Bronchial epithelial cell (primary cell): ENCODE measurements around the gene UNKL. TPM values are rescaled to one million over a fixed set of nuclear protein-coding genes. Genes with fewer than 3 reads are reported as not detected.

ENCODE experiments used
- DNase-seq: peaks from one replicate; pipeline ENCODE4 v3.0.0-alpha.2; 2010; ENCODE audit warnings: low read depth
- FAIRE-seq: peaks from 2 replicates; lab custom pipeline; 2011; peaks lifted over from hg19 to GRCh38; lab: Jason Lieb, UNC
- H3K27me3 ChIP-seq: 2 replicates; pipeline ENCODE4 v1.5.1; 2011; ENCODE audit warnings: low read length; ENCODE audit not compliant: control insufficient read depth, insufficient read depth
- H3K36me3 ChIP-seq: 2 replicates; pipeline ENCODE4 v1.5.1; 2011; ENCODE audit warnings: low read length; ENCODE audit not compliant: control insufficient read depth, insufficient read depth
- H3K4me3 ChIP-seq: 2 replicates; pipeline ENCODE4 v1.5.1; 2011; ENCODE audit warnings: mild to moderate bottlenecking, low read depth, low read length, control low read depth
- CTCF ChIP-seq: IDR thresholded peaks from 2 replicates; pipeline ENCODE4 v1.5.1; 2011; ENCODE audit warnings: mild to moderate bottlenecking, moderate library complexity, low read length, control low read depth, inconsistent platforms; ENCODE audit not compliant: insufficient read depth, severe bottlenecking
- total RNA-seq: library from RNA; depleted of rRNA; stranded (reverse); fragments of >200 nt; gene quantifications from 2 replicates; pipeline ENCODE4 v1.2.1, GENCODE V29; 2014

Gene UNKL
- total RNA-seq, 1 donor from 2014 or later, result 2.4 TPM

- FAIRE-seq (no peak), DNase-seq (no peak)
- TF ChIP-seq CTCF, result no peak
- Histone ChIP-seq H3K27me3 (no peaks in the 10 kb centered on the region), H3K4me3 (no peak overlapping the region), H3K36me3 (peaks cover 10% of the 10 kb centered on the region)
These were observed 34.8 kb upstream of the UNKL start for GRCh38 chr16:1449201-1449788.

GRCh38 chr16:1448536-1449116 is 34.1 kb upstream of the UNKL start:
- no peak for TF ChIP-seq CTCF

GRCh38 chr16:1447965-1448364 is 33.5 kb upstream of the UNKL start:
- H3K36me3 ChIP-seq, result peaks cover 10% of the 10 kb centered on the region
- DNase-seq (no peak), FAIRE-seq (no peak)
- no peak overlapping the region for H3K4me3 ChIP-seq
- TF ChIP-seq CTCF, result no peak
- no peaks in the 10 kb centered on the region for H3K27me3 ChIP-seq

More at GRCh38 chr16:1448536-1449116, 34.1 kb upstream of the UNKL start:
- no peak for DNase-seq
- H3K4me3 ChIP-seq, result no peak overlapping the region
- FAIRE-seq, result no peak
- H3K27me3 ChIP-seq, result no peaks in the 10 kb centered on the region
- H3K36me3 ChIP-seq, result peaks cover 10% of the 10 kb centered on the region

- H3K4me3 ChIP-seq, result no peak overlapping the region
- no peaks in the 10 kb centered on the region for H3K27me3 ChIP-seq
- no peak for FAIRE-seq
- no peak for DNase-seq
- H3K36me3 ChIP-seq, result peaks cover 9% of the 10 kb centered on the region
- TF ChIP-seq CTCF, result no peak
These were observed 32.0 kb upstream of the UNKL start for GRCh38 chr16:1446296-1447080.

GRCh38 chr16:1445518-1446203 is 31.2 kb upstream of the UNKL start:
- peaks cover 8% of the 10 kb centered on the region for H3K36me3 ChIP-seq
- no peak for TF ChIP-seq CTCF
- no peak for FAIRE-seq
- no peaks in the 10 kb centered on the region for H3K27me3 ChIP-seq
- no peak overlapping the region for H3K4me3 ChIP-seq
- DNase-seq, result no peak
